OCI-M1 (cell line): ENCODE data around the gene FYB1.

ENCODE experiments used
- DNase-seq: peaks from one replicate; lab custom pipeline; 2025; lab: John Stamatoyannopoulos, UW

The FYB1 gene

DNA sequence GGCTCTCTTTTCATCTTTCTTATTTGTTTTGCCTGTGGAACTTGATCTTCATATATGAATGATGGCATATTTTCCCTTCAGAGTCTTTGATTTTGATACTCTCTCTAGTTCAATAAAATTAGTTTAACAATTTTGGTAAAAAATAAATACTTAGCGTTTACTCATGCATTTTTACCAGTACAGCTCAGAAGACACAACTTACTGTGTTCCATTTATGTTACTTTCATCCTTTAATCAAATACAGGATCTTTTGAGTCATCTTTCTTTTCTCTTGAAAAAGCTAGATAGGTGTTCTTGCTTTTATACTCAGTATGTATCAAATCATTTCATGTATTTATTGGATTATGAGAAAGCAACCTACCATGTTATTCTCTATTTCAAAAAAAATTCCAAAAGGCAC, 98.0 kb downstream of the FYB1 start:
- no peak for DNase-seq

DNA sequence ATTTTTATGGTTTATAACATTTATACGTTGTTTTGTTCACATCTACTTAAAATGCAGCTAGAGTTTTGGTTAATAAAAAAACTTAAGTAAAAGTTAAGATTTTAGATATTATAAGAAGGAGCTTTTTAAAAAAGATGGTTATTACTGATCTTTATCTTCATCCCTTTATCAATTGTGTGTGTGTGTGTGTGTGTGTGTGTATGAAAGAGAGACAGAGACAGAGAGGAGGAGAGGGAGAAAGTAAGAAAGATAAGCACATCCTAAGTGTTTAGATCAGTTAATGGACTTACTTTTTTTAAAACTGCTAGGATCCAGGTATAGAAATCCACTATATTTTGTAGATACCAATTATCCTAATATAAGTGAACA, 99.3 kb downstream of the FYB1 start:
- DNase-seq, result peak; percentile 60

- DNase-seq, result peak; percentile 83
These were observed 99.8 kb downstream of the FYB1 start for GRCh38 chr5:39119404-39120051.

GRCh38 chr5:39118638-39119037, 100.7 kb downstream of the FYB1 start:
- DNase-seq, result peak; percentile 46

GRCh38 chr5:39117401-39117800, 102.0 kb downstream of the FYB1 start:
- DNase-seq, result peak; percentile 81

- peak; percentile 70 for DNase-seq
These were observed 102.8 kb downstream of the FYB1 start for GRCh38 chr5:39116344-39117170.

DNA sequence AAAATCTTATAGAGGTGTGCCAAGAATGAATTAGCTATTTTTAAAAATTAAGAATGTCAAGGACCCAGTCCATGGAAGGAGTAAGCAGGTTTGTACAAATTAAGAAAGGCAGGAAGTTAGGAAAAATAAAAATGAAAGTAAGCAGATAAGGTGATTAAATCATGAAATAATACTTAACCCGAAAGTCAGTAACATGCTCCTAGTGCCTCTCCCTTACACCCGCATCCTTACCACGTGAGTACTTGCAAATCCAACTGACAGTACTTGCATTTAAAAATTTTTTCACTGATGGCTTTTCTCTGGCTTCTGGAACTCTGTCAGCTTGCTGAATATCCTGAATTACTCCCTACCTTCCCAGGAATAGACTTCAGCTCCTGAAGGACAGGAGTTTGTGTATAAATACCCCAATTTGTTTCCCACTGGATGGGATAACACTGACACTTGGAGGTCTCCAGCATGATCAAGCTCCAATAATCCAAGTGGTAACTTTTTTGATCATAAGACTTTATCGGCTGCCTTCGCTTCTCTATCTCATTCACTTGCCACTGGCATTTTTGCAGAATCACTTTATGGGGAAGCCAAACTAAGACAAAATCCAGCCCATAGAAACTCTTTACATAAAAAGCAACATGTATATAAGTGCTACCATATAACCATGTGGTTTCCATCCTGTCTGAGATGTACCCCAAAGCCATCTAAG, 103.6 kb downstream of the FYB1 start:
- peak; percentile 74 for DNase-seq

DNA sequence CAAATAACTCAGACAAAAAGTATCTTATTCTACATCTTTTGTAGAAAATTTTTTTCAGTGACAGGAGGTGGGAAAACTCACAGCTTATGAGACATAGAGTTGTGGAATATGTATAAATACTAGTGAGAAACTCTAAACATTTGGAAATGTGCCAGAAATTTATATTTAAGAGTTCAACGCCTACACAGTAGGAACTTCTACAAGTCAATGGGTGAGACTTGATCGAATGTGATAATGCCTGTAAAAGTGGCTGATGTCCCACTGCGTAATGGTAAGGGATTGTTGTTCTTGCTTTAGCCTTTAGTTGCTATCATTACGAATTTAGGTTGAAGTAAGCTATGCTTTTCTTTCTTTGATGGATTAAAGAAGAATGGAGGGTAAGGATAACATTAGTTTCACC, 105.2 kb downstream of the FYB1 start:
- DNase-seq, result no peak

DNA sequence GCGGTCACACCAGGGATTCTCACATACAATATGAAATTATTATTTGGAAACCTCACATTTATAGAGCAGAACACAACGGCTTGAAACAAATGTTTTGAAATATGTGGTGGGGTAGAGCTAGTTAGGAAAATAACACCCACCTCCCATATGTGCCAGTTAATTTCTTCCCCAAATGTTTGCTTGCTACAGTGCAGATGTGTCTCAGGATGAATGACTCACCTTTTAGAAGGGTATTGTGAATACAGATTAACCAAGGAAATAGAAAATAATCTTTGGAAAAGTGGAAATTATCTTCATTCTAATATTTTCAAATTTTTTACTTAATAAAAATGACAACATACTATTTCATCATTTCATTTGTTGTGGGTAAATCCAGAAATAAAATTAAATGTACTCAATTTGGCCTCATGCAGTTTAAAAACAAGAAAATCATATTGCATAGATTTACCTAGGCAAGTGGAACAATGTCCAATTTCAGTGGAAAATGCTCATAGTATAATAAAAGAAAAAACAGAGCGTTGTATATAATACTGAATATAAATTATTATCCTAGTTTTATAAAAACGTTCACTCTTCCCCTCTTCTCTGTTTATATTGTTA, 105.9 kb downstream of the FYB1 start:
- no peak for DNase-seq

DNA sequence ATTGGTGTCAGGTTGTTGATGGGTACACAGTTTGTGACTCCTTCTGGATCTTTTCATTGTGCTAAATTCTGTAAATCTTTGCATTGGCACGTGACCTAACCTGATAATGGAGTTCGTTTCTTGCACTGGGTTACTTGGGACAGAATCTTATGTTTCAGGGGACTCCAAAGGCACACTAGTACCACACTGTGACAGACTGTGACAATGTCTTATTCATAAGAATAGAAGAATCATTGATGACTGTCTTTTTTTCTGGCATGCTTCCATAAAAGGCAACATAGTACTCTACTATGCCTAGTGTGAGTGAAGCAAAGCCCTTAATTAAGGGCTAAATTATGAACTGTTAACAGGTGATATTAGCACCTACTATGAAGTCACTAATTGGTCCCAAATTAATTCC, 109.8 kb downstream of the FYB1 start:
- DNase-seq, result no peak

DNA sequence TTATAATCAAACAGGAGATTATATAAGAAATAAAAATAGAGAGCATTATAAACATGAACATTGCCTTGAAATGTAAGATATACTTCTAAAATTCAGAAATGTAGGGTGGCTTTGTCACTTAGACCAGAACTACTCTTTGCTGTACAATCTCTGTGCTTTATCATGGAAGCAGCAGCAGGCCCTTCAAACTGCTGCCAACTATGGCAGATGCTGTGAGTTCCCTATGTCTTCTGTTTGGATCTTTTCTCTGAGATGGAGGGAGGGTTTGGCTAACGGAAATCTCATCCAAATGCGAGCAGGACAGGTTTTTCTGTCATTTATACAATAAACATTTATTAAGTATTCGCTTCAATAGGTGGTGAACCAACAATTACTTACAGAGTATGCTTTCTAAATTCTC, 110.4 kb downstream of the FYB1 start:
- DNase-seq, result no peak

- no peak for DNase-seq
These were observed 112.0 kb downstream of the FYB1 start for GRCh38 chr5:39107350-39107749.

DNA sequence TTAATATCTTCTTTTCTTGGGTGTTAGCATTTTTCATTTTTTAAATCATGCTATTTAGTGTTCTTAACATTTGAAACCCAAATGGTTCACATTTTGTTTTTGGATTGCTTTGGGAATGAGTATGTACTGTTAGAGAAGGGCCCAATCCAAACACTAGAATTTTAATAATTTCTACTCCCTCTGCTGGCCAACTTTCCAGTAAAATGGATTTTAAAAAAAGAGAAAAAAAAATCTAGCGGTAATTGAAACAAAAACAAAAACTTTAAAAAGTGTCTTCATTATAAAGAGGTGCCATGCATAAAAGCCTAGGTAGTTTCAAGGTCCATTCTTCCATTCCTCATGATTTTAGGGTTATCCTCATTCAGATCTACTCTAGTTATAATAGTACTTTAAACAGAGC, 113.0 kb downstream of the FYB1 start:
- DNase-seq, result peak; percentile 21

DNA sequence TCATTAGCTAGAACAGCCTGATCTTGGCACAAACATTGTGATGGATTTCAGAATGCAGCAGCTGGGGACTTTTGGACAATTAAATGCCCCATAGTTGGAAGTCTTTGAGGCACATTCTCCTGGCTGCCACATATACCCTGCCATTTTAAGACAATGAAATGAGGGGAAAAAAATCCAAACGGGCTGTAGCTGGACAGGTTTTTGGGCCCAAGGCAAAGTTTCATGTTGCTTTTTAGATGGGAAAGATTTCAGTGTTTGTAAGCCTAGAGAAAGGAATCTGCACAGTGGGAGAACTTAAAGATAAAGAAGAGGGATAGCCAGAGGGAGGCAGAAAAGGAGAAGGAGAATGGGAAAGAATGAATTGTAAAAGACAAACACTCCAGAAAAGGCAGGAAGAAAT, 115.1 kb downstream of the FYB1 start:
- no peak for DNase-seq

- DNase-seq, result no peak
These were observed 116.6 kb downstream of the FYB1 start for GRCh38 chr5:39102684-39103155.

DNA sequence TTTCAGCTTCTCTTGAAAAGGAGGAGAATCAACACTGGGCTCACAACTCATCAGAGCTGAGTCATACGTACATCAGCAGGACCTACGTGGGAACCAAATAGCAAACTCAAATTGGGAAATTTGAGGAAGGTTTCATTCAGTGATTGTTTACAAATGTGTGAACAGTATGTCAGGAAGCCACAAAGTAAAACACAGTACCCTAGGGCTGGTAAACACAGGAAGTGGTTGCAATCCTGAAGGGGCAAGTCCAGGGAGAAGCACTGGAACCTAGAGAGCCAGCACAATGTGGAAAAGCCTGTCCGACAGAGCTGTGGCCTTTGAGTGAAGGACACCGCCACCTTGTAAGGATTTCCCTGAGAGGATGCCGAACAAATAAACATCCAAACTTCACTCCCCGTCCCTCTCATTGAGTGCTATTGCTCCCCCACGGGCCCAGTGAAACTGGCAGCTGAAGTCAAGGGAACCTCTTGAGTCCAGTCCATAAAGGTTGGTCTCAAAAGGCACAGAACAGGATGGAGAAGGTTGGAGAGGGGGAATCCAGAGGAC, 118.4 kb downstream of the FYB1 start:
- DNase-seq, result no peak

GRCh38 chr5:39100301-39100850, 119.0 kb downstream of the FYB1 start:
- DNase-seq, result no peak

DNA sequence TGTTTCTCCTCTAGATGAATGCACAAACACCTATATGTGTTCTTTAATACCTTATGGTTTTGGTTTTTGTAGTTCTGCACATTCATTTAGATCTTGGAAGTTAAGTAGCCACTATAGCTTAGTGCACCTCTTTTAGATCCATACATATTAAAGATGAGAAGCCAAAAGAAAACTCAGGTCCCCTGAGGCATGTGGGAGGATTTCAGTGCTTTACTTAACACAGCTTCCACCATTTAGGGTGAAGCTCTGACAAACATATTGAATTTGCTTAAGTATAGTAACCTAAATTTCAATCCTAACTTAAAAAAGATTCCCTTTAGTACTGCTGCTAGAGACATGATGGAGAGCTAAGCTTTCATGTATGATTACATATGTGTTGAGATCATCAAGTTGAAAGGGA, 119.5 kb downstream of the FYB1 start:
- DNase-seq, result no peak

GRCh38 chr5:39093352-39093751, 126.0 kb downstream of the FYB1 start:
- DNase-seq, result no peak

DNA sequence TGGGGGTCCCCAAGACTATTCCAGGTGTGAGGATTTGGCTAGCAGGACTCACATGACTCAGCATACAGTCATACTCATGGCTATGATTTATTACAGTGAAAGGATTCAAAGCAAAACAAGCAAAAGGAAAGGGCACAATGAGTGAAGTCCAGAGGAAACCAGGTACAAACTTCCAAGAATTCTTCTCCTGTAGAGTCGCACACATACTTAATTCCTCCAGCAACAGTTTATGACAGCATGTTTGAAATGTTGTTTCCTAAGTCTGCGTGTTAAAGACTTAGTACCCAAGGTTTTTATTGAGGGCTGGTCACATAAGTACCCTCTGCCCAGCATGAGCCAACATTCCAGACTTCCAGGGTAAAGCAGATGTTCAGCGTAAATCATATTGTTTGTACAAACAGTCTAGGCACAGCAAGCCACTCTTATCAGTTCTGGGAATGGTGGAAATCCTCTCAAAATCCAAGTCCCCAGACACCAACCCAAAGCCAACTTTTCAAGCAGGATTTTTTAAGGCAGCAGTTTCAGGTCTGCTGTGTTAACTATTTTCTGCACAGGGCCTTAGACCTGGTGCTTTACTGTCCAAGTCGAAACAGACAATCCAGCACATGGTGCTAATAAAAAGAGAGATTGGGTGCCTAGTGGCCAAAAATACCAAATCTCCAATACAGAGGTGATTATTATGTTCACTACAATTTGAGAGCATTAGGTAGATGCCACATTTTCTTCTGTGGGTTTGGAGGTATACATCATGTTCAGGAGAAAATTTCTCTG, 126.6 kb downstream of the FYB1 start:
- no peak for DNase-seq

- DNase-seq, result no peak
These were observed 127.3 kb downstream of the FYB1 start for GRCh38 chr5:39091940-39092580.
